Measurements from ENCODE around the gene CRYBA1. TPM values are rescaled to one million over a fixed set of nuclear protein-coding genes. Genes with fewer than 3 reads are reported as not detected.

CRYBA1 gene
- total RNA-seq, 1 donor from 2014 or later: not detected

- DNase-seq (ENCODE audit: low read depth) (no peak), FAIRE-seq (no peak)
- H3K27ac Mint-ChIP-seq (ENCODE audit: unreplicated experiment): no peak overlapping the region
- Histone ChIP-seq H4K20me1 (ENCODE audit: insufficient read depth, low read length) (peaks cover 93% of the 10 kb centered on the region), H3K4me1 (ENCODE audit: insufficient read depth, low read length) (no peaks in the 10 kb centered on the region), H3K36me3 (ENCODE audit: insufficient read depth, low read length) (peaks cover 26% of the 10 kb centered on the region), H2AFZ (ENCODE audit: low read depth, low read length) (no peak overlapping the region), H3K79me2 (ENCODE audit: insufficient read depth, low read length) (peaks cover 98% of the 10 kb centered on the region), H3K4me2 (ENCODE audit: low read length) (no peak overlapping the region), H3K27ac (ENCODE audit: low read depth, low read length) (no peak overlapping the region), H3K9me3 (ENCODE audit: insufficient read depth, low read depth, low read length) (no peaks in the 10 kb centered on the region), H3K9ac (ENCODE audit: low read length) (no peak overlapping the region), H3K27me3 (ENCODE audit: insufficient read depth, low read length) (no peaks in the 10 kb centered on the region), H3K4me3 (ENCODE audit: insufficient read depth, low read depth, low read length) (no peak overlapping the region)
- H3K9me3 Mint-ChIP-seq (ENCODE audit: unreplicated experiment): peaks cover 5% of the 10 kb centered on the region
- H3K36me3 Mint-ChIP-seq (ENCODE audit: low read depth, unreplicated experiment): peaks cover 37% of the 10 kb centered on the region
- TF ChIP-seq CTCF (IDR thresholded peaks at IDR 0.05; ENCODE audit: insufficient read depth, low read depth, low read length) (no peak), EZH2 (IDR thresholded peaks at IDR 0.05; ENCODE audit: insufficient read depth, low read length) (no peak)
- H3K4me3 Mint-ChIP-seq (ENCODE audit: unreplicated experiment): no peak overlapping the region
- H3K4me1 Mint-ChIP-seq (ENCODE audit: low read depth, unreplicated experiment): peaks cover 13% of the 10 kb centered on the region
- no peaks in the 10 kb centered on the region for H3K27me3 Mint-ChIP-seq (ENCODE audit: low read depth, unreplicated experiment)
These were observed 27.3 kb downstream of the CRYBA1 start for GRCh38 chr17:29273924-29274323.

- Mint-ChIP-seq H3K9me3 (ENCODE audit: unreplicated experiment) (peaks cover 8% of the 10 kb centered on the region), H3K4me1 (ENCODE audit: low read depth, unreplicated experiment) (peaks cover 24% of the 10 kb centered on the region), H3K27ac (ENCODE audit: unreplicated experiment) (no peak overlapping the region), H3K36me3 (ENCODE audit: low read depth, unreplicated experiment) (peaks cover 51% of the 10 kb centered on the region), H3K4me3 (ENCODE audit: unreplicated experiment) (no peak overlapping the region), H3K27me3 (ENCODE audit: low read depth, unreplicated experiment) (no peaks in the 10 kb centered on the region)
- peaks cover 39% of the 10 kb centered on the region for H3K36me3 ChIP-seq (ENCODE audit: insufficient read depth, low read length)
- TF ChIP-seq CTCF (IDR thresholded peaks at IDR 0.05; ENCODE audit: insufficient read depth, low read depth, low read length) (no peak), EZH2 (IDR thresholded peaks at IDR 0.05; ENCODE audit: insufficient read depth, low read length) (no peak)
- no peaks in the 10 kb centered on the region for H3K9me3 ChIP-seq (ENCODE audit: insufficient read depth, low read depth, low read length)
- H3K27ac ChIP-seq (ENCODE audit: low read depth, low read length): no peak overlapping the region
- no peak overlapping the region for H3K9ac ChIP-seq (ENCODE audit: low read length)
- H3K4me2 ChIP-seq (ENCODE audit: low read length): no peak overlapping the region
- H2AFZ ChIP-seq (ENCODE audit: low read depth, low read length): no peak overlapping the region
- peaks cover 98% of the 10 kb centered on the region for H3K79me2 ChIP-seq (ENCODE audit: insufficient read depth, low read length)
- H3K4me1 ChIP-seq (ENCODE audit: insufficient read depth, low read length): peaks cover 2% of the 10 kb centered on the region
- FAIRE-seq (no peak), DNase-seq (ENCODE audit: low read depth) (no peak)
- peaks cover 96% of the 10 kb centered on the region for H4K20me1 ChIP-seq (ENCODE audit: insufficient read depth, low read length)
- H3K27me3 ChIP-seq (ENCODE audit: insufficient read depth, low read length): no peaks in the 10 kb centered on the region
- no peak overlapping the region for H3K4me3 ChIP-seq (ENCODE audit: insufficient read depth, low read depth, low read length)
These were observed 32.0 kb downstream of the CRYBA1 start for GRCh38 chr17:29278692-29279091.

GRCh38 chr17:29279397-29280070 lies 32.9 kb downstream of the CRYBA1 start:
- no peak overlapping the region for H3K4me3 Mint-ChIP-seq (ENCODE audit: unreplicated experiment)
- H3K27me3 ChIP-seq (ENCODE audit: insufficient read depth, low read length): no peaks in the 10 kb centered on the region
- H3K4me3 ChIP-seq (ENCODE audit: insufficient read depth, low read depth, low read length): no peak overlapping the region
- peaks cover 2% of the 10 kb centered on the region for H3K4me1 ChIP-seq (ENCODE audit: insufficient read depth, low read length)
- H4K20me1 ChIP-seq (ENCODE audit: insufficient read depth, low read length): peaks cover 94% of the 10 kb centered on the region
- no peak overlapping the region for H2AFZ ChIP-seq (ENCODE audit: low read depth, low read length)
- peaks cover 97% of the 10 kb centered on the region for H3K79me2 ChIP-seq (ENCODE audit: insufficient read depth, low read length)
- H3K4me1 Mint-ChIP-seq (ENCODE audit: low read depth, unreplicated experiment): peaks cover 25% of the 10 kb centered on the region
- H3K9ac ChIP-seq (ENCODE audit: low read length): no peak overlapping the region
- H3K27ac Mint-ChIP-seq (ENCODE audit: unreplicated experiment): no peak overlapping the region
- no peak overlapping the region for H3K27ac ChIP-seq (ENCODE audit: low read depth, low read length)
- H3K36me3 Mint-ChIP-seq (ENCODE audit: low read depth, unreplicated experiment): peaks cover 51% of the 10 kb centered on the region
- H3K4me2 ChIP-seq (ENCODE audit: low read length): no peak overlapping the region
- H3K27me3 Mint-ChIP-seq (ENCODE audit: low read depth, unreplicated experiment): no peaks in the 10 kb centered on the region
- TF ChIP-seq CTCF (IDR thresholded peaks at IDR 0.05; ENCODE audit: insufficient read depth, low read depth, low read length): no peak
- no peak for TF ChIP-seq EZH2 (IDR thresholded peaks at IDR 0.05; ENCODE audit: insufficient read depth, low read length)
- H3K9me3 Mint-ChIP-seq (ENCODE audit: unreplicated experiment): peaks cover 10% of the 10 kb centered on the region
- peaks cover 43% of the 10 kb centered on the region for H3K36me3 ChIP-seq (ENCODE audit: insufficient read depth, low read length)
- FAIRE-seq (no peak), DNase-seq (ENCODE audit: low read depth) (no peak)
- no peaks in the 10 kb centered on the region for H3K9me3 ChIP-seq (ENCODE audit: insufficient read depth, low read depth, low read length)

Measured in astrocyte (in vitro differentiated cells and primary cell).